Inferior parietal cortex (tissue), 1 donor: ENCODE data around the gene NLRC5.
A peak's percentile ranks its signal among the peaks of the same experiment; 100 is the strongest.

Experiments used
- DNase-seq: peaks from one replicate; pipeline ENCODE4 v3.0.0-alpha.2; 2016; ENCODE audit errors: extremely low spot score

NLRC5 gene

DNA sequence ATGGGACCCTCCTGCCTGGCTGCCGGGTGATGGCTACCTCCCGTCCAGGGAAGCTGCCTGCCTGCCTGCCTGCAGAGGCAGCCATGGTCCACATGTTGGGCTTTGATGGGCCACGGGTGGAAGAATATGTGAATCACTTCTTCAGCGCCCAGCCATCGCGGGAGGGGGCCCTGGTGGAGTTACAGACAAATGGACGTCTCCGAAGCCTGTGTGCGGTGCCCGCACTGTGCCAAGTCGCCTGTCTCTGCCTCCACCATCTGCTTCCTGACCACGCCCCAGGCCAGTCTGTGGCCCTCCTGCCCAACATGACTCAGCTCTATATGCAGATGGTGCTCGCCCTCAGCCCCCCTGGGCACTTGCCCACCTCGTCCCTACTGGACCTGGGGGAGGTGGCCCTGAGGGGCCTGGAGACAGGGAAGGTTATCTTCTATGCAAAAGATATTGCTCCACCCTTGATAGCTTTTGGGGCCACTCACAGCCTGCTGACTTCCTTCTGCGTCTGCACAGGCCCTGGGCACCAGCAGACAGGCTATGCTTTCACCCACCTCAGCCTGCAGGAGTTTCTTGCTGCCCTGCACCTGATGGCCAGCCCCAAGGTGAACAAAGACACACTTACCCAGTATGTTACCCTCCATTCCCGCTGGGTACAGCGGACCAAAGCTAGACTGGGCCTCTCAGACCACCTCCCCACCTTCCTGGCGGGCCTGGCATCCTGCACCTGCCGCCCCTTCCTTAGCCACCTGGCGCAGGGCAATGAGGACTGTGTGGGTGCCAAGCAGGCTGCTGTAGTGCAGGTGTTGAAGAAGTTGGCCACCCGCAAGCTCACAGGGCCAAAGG, 36.8 kb downstream of the NLRC5 start:
- no peak for DNase-seq

DNA sequence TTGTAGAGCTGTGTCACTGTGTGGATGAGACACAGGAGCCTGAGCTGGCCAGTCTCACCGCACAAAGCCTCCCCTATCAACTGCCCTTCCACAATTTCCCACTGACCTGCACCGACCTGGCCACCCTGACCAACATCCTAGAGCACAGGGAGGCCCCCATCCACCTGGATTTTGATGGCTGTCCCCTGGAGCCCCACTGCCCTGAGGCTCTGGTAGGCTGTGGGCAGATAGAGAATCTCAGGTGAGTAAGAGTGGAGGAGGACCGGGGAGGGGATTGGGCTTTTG, 37.4 kb downstream of the NLRC5 start:
- no peak for DNase-seq

DNA sequence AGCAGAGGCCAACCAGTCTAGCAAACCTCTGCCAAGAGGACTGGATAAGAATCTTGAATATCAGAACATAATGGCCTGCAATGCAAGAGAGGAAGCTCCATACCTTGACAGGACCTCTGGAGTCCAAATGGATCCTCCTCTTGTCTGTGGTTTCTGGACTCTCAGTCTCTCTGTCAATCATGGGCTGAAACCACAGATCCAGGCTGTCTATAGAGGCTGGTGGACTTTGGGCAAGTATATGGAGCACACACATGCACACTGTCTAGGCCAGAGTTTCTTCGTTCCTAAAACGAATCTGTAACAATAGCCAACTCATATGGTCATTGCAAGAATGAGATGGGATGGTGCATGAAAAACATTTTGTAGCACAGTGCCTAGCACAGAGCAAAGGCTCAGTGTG, 37.7 kb downstream of the NLRC5 start:
- no peak for DNase-seq

DNA sequence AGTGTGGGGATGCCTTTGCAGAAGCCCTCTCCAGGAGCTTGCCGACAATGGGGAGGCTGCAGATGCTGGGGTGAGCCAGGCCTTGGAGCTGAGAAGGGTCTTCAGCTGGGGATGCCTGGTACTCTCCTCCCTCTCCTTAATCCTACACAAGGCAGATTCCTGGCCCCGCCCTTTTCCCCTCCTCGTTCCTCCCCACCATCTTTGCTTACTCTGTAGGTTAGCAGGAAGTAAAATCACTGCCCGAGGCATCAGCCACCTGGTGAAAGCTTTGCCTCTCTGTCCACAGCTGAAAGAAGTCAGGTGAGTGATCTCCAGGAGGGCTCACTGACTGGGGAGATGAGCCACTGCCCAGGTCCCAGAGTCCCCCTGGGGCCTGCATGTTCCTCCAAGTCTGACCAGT, 38.7 kb downstream of the NLRC5 start:
- no peak for DNase-seq

DNA sequence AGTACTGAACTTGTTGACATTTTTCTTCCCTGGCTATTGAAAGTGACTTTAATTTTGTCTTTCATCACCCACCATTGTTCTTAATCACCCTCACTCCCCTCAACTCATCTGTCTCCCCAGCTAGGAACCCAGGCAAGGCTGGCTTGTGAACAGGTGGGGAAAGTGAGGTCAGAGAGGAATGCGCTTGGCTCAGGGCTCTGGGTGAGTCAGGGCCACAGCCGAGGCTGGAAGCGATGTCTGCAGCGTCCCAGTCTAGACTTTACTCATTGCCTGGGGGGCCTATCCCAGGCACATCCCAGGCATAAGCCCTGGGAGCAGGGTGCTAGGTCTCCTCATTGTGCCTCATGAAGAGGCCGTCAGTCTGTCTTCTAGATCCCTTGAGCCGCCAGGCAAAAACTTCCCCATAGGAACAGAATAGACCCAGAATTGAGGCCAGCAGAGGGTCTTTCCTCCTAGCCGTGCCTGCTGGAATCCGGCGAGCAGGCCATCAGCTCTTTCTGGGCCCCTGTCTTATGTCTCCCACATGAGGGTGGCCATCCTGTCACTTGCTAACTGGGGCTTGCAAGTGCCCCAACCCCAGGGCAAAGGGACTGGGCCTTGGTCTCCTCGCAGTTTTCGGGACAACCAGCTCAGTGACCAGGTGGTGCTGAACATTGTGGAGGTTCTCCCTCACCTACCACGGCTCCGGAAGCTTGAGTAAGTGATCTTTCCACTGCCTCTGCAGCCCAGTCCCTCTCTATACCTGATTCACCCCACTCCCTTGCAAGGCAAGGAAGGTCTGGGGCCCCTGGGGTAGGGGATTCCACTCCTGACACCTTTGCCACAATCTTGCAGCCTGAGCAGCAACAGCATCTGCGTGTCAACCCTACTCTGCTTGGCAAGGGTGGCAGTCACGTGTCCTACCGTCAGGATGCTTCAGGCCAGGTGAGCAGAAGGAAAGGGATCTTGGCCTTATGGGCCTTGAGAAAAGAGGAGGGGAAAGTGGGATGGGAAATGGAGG, 40.1 kb downstream of the NLRC5 start:
- DNase-seq, result no peak

DNA sequence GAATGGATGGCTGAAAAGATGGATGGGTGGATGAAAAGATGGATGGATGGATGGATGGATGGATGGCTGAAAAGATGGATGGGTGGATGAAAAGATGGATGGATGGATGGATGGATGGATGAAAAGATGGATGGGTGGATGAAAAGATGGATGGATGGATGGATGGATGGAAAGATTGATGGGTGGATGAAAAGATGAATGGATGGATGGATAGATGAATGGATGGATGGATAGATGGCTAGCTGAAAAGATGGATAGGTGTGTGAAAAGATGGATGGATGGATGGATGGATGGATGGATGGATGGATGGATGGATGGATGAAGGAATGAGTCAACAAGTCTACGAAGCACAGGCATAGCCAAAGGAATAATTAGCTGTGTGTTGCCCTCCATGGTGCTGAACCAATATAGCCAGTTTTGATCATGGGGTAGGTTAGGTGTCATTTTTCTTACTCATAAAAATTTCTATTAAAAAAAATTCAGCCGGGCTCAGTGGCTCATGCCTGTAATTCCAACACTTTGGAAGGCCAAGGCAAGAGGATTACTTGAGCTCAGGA, 41.1 kb downstream of the NLRC5 start:
- DNase-seq, result no peak

DNA sequence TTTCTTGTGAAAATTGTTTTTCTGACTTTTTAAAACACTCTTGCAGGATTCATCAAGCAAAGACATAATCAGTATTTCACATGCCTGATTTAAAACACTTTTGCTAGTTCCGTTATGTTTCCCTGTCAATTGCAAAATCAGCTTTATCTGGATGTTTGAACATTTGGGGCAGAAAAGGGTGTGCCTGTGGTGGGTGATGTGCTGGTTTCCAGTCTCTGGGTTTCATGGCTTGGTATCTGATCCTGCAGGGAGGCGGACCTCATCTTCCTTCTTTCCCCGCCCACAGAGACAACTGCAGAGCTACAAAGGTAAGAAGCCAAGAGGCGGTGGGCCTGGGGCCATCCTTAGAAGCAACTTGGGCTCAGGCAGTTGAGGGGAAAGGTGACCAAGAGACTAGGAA, 41.8 kb downstream of the NLRC5 start:
- DNase-seq, result no peak

DNA sequence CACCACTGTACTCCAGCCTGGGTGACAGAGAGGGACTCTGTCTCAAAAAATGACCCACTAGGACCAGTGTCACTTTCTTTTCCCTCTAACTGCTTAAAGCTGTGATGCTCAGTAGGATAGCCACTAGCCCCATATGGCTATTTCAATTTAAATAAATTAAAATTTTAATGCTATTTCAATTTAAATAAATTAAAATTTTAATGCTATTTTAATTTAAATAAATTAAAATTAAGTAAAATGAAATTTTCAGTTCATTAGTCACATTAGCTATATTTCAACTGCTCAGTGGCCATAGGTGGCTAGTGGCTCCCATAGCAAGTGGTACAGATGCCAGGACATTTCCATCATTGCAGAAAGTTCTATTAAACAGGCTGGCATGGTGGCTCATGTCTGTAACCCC, 43.0 kb downstream of the NLRC5 start:
- no peak for DNase-seq

DNA sequence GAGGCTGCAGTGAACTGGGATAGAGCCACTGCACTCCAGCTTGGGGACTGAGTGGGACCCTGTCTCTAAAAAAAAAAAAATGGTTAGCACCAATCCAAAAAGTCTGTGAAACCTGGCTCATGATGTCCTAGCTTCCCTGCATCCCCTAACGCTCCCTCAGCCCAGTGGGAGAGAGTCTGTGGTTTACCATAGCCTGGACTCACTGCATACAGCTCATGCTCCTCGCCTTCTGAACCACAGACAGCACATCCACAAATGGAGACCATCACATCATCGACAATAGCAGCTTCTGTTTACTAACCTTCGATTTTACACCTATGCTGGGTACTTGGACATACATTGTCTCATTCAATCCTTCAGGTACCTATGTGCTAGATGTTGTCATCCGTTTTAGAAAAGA, 43.6 kb downstream of the NLRC5 start:
- DNase-seq, result no peak

DNA sequence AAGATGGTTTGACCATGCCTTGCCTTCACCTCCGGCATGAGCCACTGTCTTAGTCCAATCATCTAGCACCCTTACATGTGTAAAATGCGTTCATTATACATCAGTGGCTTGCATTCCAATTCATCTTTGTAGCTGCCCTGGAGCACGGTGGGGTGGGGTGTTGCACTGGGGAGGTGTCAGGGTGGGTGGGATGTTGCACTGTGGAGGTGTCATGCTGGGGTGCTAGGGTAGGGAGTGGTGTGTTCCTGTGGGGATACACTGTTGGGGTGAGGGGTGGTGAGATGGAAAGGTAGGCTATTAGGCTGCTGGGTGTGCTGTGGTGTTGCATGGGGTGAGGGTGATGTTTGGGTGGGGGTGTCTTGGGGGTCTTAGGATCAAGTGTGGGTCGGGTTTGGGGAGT, 47.0 kb downstream of the NLRC5 start:
- no peak for DNase-seq

DNA sequence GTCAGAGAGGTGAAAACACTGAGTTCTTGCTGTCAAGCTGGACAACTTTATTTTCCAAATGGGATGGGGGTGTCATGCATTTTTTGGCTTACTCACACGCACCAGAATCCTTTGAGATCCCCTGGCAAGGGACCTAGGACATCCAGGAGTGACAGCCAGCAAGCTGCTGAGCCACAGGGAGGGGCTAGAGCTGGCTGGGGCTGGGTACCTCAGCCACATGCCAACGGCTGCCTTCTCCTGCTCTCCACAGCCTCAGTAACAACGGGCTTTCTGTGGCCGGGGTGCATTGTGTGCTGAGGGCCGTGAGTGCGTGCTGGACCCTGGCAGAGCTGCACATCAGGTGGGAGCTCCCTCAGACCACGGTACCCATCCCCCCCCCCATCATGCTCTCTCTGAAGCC, 47.6 kb downstream of the NLRC5 start:
- no peak for DNase-seq

DNA sequence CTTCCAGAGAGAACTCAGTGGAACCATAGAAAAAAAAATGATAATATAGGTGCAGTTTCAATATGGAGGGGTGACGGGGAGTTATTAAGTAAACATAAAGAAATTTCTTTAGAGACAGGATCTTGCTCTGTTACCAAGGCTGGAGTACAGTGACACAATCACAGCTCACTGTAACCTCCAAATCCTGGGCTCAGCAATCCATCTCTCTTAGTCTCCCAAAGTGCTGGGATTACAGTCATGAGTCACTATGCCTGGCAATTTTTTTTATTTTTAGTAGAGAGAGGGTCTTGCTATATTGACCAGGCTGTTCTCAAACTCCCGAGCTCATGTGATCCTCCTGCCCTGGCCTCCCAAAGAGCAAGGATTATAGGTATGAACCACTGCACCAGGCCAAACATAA, 48.8 kb downstream of the NLRC5 start:
- no peak for DNase-seq

DNA sequence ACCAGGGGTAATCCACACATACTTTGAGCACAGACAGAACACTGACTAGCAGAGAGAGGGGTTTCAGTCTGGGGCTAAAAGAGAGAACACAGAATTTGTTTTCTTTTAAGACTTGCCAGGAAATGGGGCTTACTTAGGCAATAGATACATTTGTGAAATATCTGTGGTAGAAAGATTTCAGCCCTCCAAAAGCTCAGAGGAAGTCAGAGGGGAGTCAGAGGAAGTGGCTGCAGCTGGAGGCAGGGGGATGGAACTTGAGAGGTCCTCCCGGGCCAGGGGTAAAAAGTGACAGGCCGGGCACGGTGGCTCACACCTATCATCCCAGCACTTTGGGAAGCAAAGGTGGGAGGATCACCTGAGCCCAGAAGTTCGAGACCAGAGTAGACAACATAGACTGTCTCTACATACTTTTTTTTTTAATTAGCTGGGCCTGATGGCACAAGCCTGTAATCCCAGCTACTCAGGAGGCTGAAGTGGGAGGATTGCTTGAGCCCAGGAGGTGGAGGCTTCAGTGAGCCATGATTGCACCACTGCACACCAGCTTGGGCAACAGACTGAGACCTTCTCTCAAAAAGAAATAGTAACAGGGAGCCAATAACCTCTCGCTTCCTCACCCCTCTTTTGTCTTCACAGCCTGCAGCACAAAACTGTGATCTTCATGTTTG, 49.9 kb downstream of the NLRC5 start:
- no peak for DNase-seq

DNA sequence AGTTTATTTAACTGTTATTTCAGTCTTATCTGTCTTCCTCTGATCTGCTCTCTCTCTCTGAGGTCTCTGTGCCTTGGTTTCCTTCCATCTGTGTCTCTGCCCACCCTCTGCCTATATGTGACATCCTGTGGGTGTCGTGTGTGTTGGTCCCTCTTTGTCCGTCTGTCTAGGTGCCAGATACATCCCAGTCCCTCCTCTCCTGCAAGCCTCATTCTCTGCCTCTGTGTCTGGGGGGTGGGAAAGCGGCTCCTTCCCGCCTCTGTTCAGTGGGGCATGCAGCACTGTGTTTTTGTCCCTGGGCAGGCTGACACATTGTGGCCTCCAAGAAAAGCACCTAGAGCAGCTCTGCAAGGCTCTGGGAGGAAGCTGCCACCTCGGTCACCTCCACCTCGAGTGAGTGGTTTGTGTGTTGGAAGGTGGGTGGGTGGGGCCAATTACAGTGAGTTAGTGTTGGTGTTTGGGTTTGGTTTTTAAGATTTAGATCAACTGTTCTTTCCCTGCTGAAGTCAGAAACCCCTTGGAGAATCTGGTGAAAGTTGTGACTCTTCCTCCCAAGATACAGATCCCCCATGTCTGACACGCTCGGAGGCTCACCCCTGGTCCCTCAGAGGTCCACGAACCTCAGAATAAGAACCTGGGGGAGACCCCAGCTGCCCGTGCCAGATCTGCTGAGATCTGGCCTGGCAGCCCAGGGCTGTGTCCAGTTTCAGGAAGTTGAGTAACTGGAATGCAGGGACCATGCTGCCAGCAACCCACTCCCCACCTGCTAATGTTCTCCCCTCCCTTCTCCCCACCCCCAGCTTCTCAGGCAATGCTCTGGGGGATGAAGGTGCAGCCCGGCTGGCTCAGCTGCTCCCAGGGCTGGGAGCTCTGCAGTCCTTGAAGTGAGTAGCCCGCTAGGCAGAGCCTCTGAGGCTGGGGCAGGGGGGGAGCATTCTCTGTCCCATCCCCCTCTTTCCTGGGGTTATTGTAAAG, 52.1 kb downstream of the NLRC5 start:
- DNase-seq, result no peak

DNA sequence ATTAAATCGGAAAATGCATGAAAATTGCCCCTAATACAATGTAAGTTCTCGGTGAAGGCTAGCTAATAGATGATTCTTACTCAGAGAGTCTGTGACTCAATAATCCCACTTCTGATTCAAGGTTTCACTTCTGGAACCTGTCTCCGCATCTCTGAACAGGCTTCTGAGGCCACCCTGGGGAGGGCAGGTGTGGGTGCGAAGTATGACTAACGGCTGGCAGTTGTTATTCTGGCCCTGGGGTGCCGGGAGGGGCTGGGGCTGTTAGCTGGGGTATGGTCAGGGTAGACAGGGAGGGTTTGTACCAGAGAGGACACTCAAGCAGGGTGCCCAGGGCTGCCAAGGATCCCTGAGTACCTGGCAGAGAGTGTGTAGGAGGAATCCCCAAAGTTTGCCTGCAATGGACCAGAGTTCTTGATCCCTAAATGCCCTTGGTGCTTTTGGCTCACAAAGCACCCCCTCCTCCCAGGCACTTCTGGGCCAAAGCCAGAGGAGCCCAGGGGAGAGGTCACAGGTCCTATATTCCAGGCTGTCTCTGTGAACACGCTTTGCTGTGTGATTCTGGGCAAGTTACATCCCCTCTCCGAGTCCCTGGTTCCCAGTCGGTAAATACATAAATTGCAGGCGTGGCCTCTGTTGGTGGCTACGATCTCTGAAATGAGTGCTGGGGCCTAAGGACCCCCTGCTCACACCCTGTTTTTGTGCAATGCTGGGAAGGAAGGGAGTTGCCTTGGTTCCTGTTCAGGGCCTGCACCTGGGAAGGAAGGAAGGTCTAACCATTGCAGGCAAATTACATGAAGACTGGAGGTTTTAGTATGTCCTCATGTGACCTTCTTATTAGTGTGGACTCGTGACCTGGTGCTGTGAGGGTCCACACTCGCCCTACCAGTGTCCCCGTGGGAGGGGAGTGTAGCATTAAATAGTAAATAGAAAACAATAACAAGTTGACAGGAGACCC, 53.1 kb downstream of the NLRC5 start:
- no peak for DNase-seq

DNA sequence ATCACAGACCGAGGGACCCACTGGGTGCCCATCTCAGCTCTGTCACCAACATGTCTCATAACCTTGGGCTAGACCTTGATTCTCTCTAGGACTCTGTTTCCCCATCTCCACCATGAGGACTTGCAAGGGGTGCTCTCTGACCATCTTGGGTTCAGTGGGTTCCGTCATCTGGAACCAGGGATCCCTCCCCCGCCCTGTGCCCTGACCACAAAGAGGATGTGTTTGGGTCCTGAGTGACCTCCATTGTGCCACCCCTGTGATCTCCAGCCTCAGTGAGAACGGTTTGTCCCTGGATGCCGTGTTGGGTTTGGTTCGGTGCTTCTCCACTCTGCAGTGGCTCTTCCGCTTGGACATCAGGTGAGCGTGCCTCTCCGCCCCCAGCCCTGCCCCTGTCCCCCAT, 53.9 kb downstream of the NLRC5 start:
- no peak for DNase-seq

DNA sequence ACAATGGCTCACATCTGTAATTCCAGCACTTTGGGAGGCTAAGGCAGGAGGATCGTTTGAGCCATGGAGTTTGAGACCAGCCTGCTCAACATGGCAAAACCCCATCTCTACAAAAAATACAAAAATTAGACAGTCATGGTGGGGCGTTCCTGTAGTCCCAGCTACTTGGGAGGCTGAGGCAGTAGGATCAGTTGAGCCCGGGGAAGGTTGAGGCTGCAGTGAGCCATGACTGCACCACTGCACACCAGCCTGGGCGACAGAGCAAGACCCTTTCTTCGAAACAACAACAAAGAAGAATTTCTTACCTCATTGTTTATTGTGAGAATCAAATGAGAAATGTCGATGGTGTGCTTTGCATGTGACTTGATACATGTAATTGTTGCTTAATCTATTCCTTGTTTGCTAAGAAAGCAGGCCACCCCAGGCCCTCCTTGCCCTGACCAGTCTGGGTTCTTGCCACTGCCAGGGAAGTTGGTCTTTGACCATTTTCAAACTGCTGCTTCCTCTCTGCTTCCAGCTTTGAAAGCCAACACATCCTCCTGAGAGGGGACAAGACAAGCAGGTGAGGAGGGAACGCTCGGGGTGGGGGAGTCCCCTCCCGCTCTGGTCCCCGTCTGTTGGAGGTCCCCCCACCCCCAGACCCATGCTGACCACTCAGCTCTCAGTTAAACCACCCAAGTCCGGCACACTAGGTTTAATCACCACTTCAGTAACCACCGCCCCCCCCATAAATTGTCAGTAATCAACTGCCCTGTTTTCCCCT, 55.8 kb downstream of the NLRC5 start:
- DNase-seq, result no peak

DNA sequence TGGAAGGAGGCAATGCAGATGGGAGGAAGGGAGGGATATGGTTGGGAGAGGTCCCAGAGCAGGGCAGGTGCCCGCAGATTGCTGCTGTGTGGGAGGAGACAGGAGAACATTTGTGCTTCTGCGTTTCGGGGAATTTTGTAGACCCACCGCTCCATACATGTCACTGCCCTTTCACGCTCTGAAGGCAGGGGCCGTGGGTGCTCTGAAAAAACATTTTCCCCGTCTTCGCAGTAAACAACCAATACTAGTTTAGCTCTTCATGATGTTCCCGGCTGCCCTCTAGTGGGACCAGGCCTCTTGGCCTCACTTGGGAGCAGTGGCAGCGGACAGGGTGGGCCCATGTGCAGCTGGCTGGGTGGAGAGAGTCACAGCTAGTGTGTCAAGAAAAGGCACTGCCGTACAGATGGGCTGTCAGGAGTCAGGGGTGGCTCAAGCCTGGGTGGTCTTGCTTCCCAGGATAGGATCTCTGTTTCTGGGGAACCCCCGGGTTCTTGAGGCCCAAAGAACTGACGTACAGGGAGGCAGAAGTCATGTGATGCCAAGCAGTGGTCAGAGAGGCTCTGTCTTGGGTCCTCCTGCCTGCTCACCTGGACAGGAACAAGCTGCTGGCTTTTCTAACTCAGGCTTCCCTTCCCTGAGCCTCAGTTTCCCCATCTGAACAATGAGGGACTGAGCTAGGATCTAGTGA, 56.5 kb downstream of the NLRC5 start:
- peak; percentile 73 for DNase-seq
